Measurements from ENCODE around the gene PRPF8.

The PRPF8 gene

DNA sequence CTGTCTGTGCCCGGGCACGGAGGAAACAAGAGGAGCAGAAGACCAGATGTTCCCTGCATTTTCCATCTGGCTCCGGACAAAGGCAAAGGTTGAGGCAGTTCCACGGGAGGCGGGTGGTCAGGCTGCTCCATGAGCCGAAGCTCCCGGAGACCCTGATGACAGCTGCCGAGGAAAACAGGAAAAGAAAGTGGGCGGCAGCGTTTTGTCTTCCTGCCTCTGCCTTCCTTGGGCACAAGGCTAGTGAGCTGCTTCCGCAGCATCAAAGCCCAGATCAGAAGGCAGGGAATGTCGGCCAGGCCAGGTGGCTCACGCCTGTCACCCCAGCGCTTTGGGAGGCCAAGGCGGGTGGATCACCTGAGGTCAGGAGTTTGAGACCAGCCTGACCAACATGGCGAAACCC, 72.3 kb downstream of the PRPF8 start:
- peaks cover 2% of the 10 kb centered on the region for H3K27me3 Mint-ChIP-seq (ENCODE audit: low read depth, poor library complexity)
- no peak for DNase-seq
- peaks cover 26% of the 10 kb centered on the region for H3K4me1 Mint-ChIP-seq
- no peak overlapping the region for H3K4me3 Mint-ChIP-seq
- H3K27ac Mint-ChIP-seq: no peak overlapping the region
- no peak for TF ChIP-seq CTCF (IDR thresholded peaks at IDR 0.05)
- H3K9me3 Mint-ChIP-seq: no peaks in the 10 kb centered on the region
- no peaks in the 10 kb centered on the region for H3K36me3 Mint-ChIP-seq (ENCODE audit: low read depth)

DNA sequence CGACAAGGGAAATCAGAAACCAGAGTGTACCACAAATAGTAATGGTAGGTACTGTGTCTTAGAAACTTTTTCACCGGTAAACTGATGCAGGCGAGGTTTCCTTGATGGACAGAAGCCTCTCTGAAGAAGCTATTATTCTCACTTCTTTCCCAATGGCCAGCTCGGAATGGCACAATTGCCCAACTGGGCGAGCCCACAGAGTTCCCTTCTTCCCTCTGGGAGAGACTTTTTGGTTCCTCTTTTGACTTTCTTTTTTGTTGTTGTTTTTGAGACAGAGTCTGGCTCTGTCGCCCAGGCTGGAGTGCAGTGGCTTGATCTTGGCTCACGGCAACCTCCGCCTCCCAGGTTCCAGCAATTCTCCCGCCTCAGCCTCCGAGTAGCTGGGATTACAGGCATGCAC, 73.0 kb downstream of the PRPF8 start:
- no peak for DNase-seq
- peaks cover 2% of the 10 kb centered on the region for H3K27me3 Mint-ChIP-seq (ENCODE audit: low read depth, poor library complexity)
- H3K27ac Mint-ChIP-seq: no peak overlapping the region
- TF ChIP-seq CTCF (IDR thresholded peaks at IDR 0.05): no peak
- H3K36me3 Mint-ChIP-seq (ENCODE audit: low read depth): no peaks in the 10 kb centered on the region
- peaks cover 32% of the 10 kb centered on the region for H3K4me1 Mint-ChIP-seq
- no peaks in the 10 kb centered on the region for H3K9me3 Mint-ChIP-seq
- H3K4me3 Mint-ChIP-seq: no peak overlapping the region

DNA sequence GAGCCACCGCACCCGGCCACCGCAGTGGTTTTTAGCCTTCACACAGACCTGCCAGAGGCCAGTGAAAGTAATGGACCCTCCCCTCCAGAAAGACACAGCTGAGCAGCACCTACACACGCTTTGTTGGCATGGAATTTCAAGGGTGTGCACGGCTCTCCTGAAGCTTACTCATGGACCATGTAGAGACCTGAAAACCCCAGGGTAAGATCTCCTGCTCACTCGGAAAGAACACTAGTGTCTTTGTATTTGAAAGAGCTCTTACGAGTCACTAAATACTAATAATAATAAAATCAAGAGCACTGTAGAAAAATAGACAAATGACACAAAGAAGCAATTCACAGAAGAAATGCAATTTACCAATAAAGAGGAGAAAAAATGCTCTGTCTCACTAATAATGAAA, 76.0 kb downstream of the PRPF8 start:
- no peaks in the 10 kb centered on the region for H3K9me3 Mint-ChIP-seq
- H3K36me3 Mint-ChIP-seq (ENCODE audit: low read depth): no peaks in the 10 kb centered on the region
- H3K27ac Mint-ChIP-seq: no peak overlapping the region
- no peak for TF ChIP-seq CTCF (IDR thresholded peaks at IDR 0.05)
- DNase-seq: no peak
- H3K4me1 Mint-ChIP-seq: peaks cover 46% of the 10 kb centered on the region
- peaks cover 2% of the 10 kb centered on the region for H3K27me3 Mint-ChIP-seq (ENCODE audit: low read depth, poor library complexity)
- H3K4me3 Mint-ChIP-seq: no peak overlapping the region

DNA sequence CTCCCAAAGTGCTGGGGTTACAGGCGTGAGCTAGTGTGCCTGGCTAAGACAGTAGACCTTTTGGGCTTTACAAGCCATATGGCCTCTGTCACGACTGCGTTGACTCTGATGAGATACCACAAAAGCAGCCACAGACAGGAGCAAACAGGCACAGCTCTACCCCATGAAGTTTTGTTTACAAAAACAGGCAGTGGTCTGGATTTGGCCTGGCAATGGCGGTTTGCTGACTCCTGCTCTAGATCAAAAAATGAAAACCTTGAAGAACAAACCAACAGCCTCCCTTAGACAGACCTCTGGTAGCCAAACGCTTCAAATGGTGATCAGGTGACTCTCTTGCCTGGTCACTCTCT, 76.7 kb downstream of the PRPF8 start:
- peaks cover 44% of the 10 kb centered on the region for H3K4me1 Mint-ChIP-seq
- H3K27me3 Mint-ChIP-seq (ENCODE audit: low read depth, poor library complexity): peaks cover 2% of the 10 kb centered on the region
- no peaks in the 10 kb centered on the region for H3K9me3 Mint-ChIP-seq
- H3K4me3 Mint-ChIP-seq: no peak overlapping the region
- no peaks in the 10 kb centered on the region for H3K36me3 Mint-ChIP-seq (ENCODE audit: low read depth)
- no peak for DNase-seq
- no peak for TF ChIP-seq CTCF (IDR thresholded peaks at IDR 0.05)
- no peak overlapping the region for H3K27ac Mint-ChIP-seq

- TF ChIP-seq CTCF (IDR thresholded peaks at IDR 0.05): no peak
- Mint-ChIP-seq H3K36me3 (ENCODE audit: low read depth) (peaks cover 4% of the 10 kb centered on the region), H3K27ac (no peak overlapping the region), H3K4me3 (no peak overlapping the region), H3K27me3 (ENCODE audit: low read depth, poor library complexity) (peaks cover 2% of the 10 kb centered on the region), H3K9me3 (peaks cover 7% of the 10 kb centered on the region), H3K4me1 (peaks cover 43% of the 10 kb centered on the region)
- DNase-seq: peak; percentile 30
Observed at GRCh38 chr17:1606352-1606985, 78.2 kb downstream of the PRPF8 start.

DNA sequence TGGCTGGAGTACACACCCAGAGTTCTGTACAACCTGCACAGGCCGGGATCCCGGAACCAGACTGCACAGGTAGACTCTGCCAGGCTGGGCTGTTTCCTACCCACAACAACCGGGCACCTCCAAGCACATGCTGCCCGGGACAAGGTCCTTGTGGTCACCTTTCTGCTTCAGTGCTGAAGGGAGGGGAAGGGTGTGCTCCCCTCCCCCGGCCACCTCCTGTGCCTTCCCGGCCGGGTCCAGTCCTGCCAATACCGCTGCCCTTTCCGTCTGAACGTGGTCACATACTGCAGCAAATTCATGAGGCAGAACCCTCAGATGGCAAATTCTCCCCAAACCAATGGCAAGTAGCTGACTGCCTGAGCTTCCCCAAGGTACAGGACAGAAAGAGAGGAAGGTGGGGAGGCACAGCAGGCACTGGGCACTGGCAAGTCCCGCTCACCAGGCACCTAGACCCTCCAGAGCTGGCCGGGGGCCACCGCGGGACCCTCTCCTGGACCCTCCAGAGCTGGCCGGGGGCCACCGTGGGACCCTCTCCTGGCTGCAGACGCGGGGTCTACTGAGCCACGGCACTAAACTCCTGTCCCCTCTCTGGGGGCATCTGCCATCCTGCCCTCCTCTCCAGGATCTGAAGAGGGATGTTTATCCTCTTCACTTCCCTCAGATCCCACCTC, 78.9 kb downstream of the PRPF8 start:
- Mint-ChIP-seq H3K27me3 (ENCODE audit: low read depth, poor library complexity) (no peaks in the 10 kb centered on the region), H3K27ac (no peak overlapping the region), H3K36me3 (ENCODE audit: low read depth) (peaks cover 9% of the 10 kb centered on the region), H3K9me3 (peaks cover 13% of the 10 kb centered on the region), H3K4me1 (peaks cover 43% of the 10 kb centered on the region), H3K4me3 (peak overlapping the region; percentile 40)
- no peak for DNase-seq
- TF ChIP-seq CTCF (IDR thresholded peaks at IDR 0.05): no peak
